GM19025 (cell line): Measurements from ENCODE around the gene MYO3A.

Experiments
- ATAC-seq: cut with Tn5 transposase; IDR thresholded peaks from one replicate; pipeline ENCODE4 v1.9.1; 2021; ENCODE audit warnings: mild to moderate bottlenecking, low read depth, moderate library complexity; ENCODE audit not compliant: unreplicated experiment

The MYO3A gene, protein sequence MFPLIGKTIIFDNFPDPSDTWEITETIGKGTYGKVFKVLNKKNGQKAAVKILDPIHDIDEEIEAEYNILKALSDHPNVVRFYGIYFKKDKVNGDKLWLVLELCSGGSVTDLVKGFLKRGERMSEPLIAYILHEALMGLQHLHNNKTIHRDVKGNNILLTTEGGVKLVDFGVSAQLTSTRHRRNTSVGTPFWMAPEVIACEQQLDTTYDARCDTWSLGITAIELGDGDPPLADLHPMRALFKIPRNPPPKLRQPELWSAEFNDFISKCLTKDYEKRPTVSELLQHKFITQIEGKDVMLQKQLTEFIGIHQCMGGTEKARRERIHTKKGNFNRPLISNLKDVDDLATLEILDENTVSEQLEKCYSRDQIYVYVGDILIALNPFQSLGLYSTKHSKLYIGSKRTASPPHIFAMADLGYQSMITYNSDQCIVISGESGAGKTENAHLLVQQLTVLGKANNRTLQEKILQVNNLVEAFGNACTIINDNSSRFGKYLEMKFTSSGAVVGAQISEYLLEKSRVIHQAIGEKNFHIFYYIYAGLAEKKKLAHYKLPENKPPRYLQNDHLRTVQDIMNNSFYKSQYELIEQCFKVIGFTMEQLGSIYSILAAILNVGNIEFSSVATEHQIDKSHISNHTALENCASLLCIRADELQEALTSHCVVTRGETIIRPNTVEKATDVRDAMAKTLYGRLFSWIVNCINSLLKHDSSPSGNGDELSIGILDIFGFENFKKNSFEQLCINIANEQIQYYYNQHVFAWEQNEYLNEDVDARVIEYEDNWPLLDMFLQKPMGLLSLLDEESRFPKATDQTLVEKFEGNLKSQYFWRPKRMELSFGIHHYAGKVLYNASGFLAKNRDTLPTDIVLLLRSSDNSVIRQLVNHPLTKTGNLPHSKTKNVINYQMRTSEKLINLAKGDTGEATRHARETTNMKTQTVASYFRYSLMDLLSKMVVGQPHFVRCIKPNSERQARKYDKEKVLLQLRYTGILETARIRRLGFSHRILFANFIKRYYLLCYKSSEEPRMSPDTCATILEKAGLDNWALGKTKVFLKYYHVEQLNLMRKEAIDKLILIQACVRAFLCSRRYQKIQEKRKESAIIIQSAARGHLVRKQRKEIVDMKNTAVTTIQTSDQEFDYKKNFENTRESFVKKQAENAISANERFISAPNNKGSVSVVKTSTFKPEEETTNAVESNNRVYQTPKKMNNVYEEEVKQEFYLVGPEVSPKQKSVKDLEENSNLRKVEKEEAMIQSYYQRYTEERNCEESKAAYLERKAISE (N-terminal part only)

GRCh38 chr10:25933653-25934608 is at the start of gene MYO3A:
TSS of gene MYO3A (plus strand) at chr10:25934229. CDS start at chr10:25952111, 17,882 bp downstream.
- ATAC-seq, result no peak

- no peak for ATAC-seq
Observed at GRCh38 chr10:25888627-25889026, 45.4 kb upstream of the MYO3A start.

GRCh38 chr10:25890995-25891394 is 43.0 kb upstream of the MYO3A start:
- ATAC-seq, result no peak

GRCh38 chr10:25895856-25896255 is 38.2 kb upstream of the MYO3A start:
- no peak for ATAC-seq

DNA sequence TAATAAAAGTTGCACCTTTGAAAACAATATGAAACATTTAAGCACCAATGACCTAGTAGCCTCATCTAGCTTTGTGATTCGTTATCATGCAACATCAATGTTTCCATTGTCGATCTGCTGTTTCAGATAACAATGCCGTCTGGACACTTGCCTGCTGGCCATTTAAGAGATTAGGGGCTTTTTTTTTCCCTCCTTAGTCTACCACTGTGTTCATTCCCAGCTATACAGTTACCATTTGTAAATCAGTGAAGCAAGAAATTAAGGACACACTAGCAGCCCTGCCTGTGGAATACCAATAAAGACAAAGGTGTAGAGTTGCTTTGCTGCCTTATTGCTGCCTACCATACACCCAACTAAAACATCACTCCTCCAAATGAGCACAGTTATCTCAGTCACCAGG is 37.6 kb upstream of the MYO3A start:
- no peak for ATAC-seq

DNA sequence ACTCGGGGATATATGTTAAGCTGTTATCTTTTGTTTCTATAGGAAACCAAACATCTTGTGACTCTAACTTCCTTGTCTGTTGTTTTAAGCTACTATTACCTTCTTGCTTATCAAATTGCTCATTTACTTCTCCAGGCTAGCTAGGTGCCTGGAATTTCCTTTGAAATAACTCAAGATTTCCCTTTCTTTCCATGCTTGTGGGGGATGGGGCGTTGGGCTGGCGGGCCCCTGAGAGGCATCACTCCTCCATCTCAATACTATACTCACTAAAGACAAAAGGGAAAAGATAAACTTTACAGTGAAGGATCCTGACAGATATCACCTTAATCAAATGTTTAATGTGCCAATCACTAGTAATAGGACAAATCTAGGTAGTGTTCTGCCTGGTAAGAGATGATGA is 34.7 kb upstream of the MYO3A start:
- no peak for ATAC-seq

DNA sequence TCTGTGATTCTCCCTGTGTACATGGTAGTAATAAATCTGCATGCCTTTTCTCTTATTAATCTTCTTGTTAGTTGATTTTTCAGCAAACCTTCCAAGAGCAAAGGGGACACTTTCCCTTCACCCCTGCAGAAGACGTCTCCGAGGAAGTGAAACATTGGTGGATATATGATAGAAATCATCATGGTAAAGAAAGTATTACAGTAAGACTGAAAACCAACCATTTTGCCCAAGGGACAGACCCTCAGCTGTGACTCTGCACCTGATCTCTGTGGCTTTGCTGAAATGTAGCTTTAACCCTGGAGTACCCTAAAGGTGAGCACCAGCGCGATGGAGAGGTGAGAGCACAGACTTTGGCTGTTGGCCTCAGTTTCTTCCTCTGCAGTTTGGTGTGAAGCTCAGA is 32.8 kb upstream of the MYO3A start:
- no peak for ATAC-seq

GRCh38 chr10:25902002-25902401 is 32.0 kb upstream of the MYO3A start:
- ATAC-seq, result peak; percentile 53

- no peak for ATAC-seq
Observed at GRCh38 chr10:25907261-25907660, 26.8 kb upstream of the MYO3A start.

- no peak for ATAC-seq
Observed at GRCh38 chr10:25912866-25913265, 21.2 kb upstream of the MYO3A start.

GRCh38 chr10:25914776-25915175 is 19.3 kb upstream of the MYO3A start:
- no peak for ATAC-seq

DNA sequence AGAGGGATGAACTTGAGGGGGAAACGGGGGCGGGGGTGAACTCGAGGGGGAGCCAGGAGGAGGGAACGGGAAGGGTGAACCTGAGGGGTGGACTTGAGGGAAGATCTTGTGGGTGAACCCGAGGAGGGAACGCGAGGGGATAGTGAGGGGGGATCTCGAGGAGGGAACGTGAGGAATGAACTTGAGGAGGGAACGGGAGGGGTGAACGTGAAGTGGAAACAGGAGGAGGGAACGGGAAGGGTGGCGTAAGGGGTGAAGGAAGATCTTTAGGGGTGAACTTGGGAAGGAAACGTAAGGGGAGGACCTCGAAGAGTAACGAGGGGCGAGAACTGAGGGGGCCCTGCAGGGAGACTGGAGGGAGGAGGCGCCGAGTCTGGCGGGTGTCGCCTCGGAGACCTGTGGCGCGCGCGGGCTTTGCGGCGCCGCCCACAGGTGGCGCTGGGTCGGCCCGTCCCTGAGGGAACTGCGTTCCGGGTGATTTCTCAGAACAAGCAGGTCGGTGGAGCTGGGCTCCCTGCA is 651 bp downstream of the MYO3A start:
- ATAC-seq, result no peak

DNA sequence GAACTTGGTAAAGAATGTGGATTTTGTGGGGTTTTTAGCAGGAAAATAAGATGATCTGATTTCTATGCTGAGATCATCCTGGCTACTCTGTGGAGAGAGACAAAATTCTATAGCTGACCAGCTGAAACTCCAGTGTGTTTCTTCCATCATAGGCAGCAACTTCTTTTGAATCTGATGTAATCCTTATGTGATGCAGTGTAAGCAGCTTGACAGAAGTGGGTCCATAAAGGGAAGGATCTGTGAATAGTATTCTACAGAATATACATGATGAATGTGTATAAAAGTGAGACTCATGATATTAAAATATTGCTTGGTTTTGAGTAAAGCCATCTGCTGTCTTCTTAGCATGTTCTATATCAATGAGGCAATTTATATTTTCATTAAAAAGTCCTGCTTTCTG is 4.4 kb downstream of the MYO3A start:
- no peak for ATAC-seq

GRCh38 chr10:25944771-25945170 is 10.7 kb downstream of the MYO3A start:
- no peak for ATAC-seq

DNA sequence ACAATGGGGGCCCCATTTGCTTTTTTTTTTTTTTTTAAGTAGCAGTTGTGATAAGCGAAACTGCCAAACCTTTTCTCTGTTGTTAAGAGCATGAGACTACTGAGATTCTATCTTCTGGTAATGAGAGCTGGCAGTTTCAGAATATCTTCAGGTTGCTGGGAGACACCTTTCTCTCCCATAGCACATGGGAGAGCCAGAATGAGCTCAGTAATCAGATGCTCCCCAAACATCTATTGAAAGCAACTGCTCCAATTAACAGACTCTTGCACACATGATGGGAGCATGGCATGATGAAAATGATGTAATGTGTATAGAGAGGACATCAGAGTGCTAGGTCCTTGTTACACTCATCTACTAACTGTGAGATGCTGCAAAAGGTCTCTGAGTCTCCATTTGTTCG is 18.8 kb downstream of the MYO3A start:
- ATAC-seq, result no peak

DNA sequence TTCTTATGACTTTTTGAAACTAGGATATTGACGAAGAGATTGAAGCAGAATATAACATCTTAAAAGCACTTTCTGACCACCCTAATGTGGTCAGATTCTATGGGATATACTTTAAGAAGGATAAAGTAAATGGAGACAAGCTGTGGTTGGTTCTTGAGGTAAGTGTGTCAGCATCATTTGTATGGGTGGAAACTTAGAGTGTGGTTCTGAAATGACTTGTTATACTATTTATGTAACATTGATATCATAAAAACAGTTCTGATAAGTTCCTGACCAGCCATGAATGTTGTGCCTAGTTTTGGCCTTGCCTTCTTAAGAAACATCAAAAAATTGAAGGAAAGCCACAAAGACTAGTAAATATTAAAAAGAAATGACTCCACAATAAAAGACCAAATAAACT is 20.8 kb downstream of the MYO3A start:
- no peak for ATAC-seq

DNA sequence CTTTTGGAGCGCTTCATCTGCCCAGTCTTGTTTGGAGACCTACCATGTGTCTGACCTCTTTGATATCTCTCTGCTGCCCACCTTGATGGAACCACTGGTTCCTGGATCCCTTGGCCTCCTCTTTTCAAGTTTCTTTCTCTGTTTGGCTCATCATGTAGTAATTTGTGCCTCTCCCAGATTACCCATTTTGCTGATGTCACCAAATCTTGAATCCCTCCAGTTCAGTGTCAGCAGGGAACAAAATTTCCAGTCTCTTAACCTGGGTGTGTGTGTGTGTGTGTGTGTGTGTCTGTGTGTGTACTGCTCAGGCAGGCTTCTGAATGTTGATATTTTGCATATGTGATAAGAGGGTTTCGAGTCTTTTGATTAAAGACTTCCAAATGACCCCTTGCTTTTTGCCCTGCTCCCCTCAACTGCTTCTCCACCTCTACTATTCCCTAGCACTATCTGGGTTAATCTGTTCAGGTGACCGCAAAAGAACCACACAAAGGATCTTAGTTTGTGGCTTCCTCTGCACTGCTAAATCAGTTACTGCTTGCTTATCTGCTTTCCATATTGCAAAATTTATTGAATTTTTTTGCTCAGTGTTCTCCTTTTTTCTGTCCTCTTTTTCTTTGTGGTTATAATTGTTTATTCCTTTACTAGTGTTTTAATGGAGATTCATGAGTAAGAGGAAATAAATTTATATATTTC is 25.7 kb downstream of the MYO3A start:
- ATAC-seq, result no peak

DNA sequence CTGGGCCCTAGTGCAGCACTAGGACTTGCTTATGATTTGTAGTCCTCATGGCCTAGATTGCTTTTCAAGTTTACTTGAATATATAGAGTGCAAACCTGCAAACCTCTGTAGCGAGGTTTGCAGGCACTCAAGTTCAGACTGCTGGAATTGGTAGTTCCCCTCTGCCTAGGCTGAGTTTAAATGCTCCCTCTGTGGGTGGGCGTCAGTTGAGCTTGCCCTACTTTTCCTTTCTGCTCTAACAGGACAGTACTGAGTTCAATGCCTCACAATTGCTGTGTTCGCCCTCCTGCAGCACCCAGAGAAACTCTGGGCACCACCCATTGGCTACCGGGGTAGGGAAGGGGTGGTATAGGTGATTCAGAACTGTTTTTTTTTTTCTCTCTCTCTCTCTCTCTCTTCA is 31.6 kb downstream of the MYO3A start:
- ATAC-seq, result no peak

GRCh38 chr10:25966844-25967243 is 32.8 kb downstream of the MYO3A start:
- ATAC-seq, result no peak
